H9 (cell line): ENCODE measurements around the gene MYH16. TPM values are rescaled to one million over a fixed set of nuclear protein-coding genes. Genes with fewer than 3 reads are reported as not detected.

ENCODE experiments used
- DNase-seq: peaks from one replicate; pipeline ENCODE4 v3.0.0-alpha.2; 2017
- H2AFZ ChIP-seq: one replicate; pipeline ENCODE4 v1.6.1; 2013; ENCODE audit warnings: mild to moderate bottlenecking, low read length, control low read depth, moderate library complexity
- H2AK5ac ChIP-seq: 2 replicates; pipeline ENCODE4 v1.6.1; 2013; ENCODE audit warnings: low read length, control low read depth, mixed read lengths; ENCODE audit not compliant: insufficient read length
- H2BK120ac ChIP-seq: one replicate; pipeline ENCODE4 v1.6.1; 2013; ENCODE audit warnings: low read depth, mild to moderate bottlenecking, low read length, control low read depth, inconsistent platforms; ENCODE audit not compliant: poor library complexity, severe bottlenecking
- H2BK12ac ChIP-seq: 2 replicates; pipeline ENCODE4 v1.6.1; 2013; ENCODE audit warnings: low read length, control low read depth, mixed read lengths, low read depth; ENCODE audit not compliant: insufficient read length
- H2BK15ac ChIP-seq: 2 replicates; pipeline ENCODE4 v1.6.1; 2013; ENCODE audit warnings: low read depth, low read length, control low read depth
- H2BK20ac ChIP-seq: one replicate; pipeline ENCODE4 v1.6.1; 2013; ENCODE audit warnings: low read depth, mild to moderate bottlenecking, low read length, control low read depth, inconsistent platforms; ENCODE audit not compliant: poor library complexity, severe bottlenecking
- H2BK5ac ChIP-seq: 2 replicates; pipeline ENCODE4 v1.6.1; 2013; ENCODE audit warnings: low read length, control low read depth, mixed read lengths; ENCODE audit not compliant: insufficient read length
- H3K14ac ChIP-seq: 2 replicates; pipeline ENCODE4 v1.6.1; 2013; ENCODE audit warnings: low read length, control low read depth; ENCODE audit not compliant: insufficient read depth
- H3K18ac ChIP-seq: 2 replicates; pipeline ENCODE4 v1.6.1; 2013; ENCODE audit warnings: low read depth, mild to moderate bottlenecking, mixed read lengths, low read length, control low read depth; ENCODE audit not compliant: insufficient read length
- H3K23ac ChIP-seq: 2 replicates; pipeline ENCODE4 v1.6.1; 2013; ENCODE audit warnings: low read length, control low read depth, mixed read lengths, low read depth; ENCODE audit not compliant: insufficient read length
- H3K23me2 ChIP-seq: 2 replicates; pipeline ENCODE4 v1.6.1; 2013; ENCODE audit warnings: low read depth, mild to moderate bottlenecking, mixed read lengths, low read length, control low read depth; ENCODE audit not compliant: insufficient read length, poor library complexity, severe bottlenecking
- H3K27ac ChIP-seq: 2 replicates; pipeline ENCODE4 v1.5.1; 2013; ENCODE audit warnings: low read length, control low read depth, mixed read lengths, low read depth; ENCODE audit not compliant: insufficient read length
- H3K27me3 ChIP-seq: 2 replicates; pipeline ENCODE4 v1.6.1; 2013; ENCODE audit warnings: low read length, control low read depth, inconsistent platforms; ENCODE audit not compliant: insufficient read depth
- H3K4ac ChIP-seq: 2 replicates; pipeline ENCODE4 v1.6.1; 2013; ENCODE audit warnings: low read depth, mild to moderate bottlenecking, control low read depth, inconsistent platforms, low read length, moderate library complexity
- H3K4me1 ChIP-seq: 2 replicates; pipeline ENCODE4 v1.6.1; 2013; ENCODE audit warnings: low read length, control low read depth, inconsistent platforms; ENCODE audit not compliant: insufficient read depth
- H3K4me2 ChIP-seq: 2 replicates; pipeline ENCODE4 v1.6.1; 2013; ENCODE audit warnings: low read length, control low read depth, mixed read lengths; ENCODE audit not compliant: insufficient read length, insufficient read depth
- H3K56ac ChIP-seq: 2 replicates; pipeline ENCODE4 v1.6.1; 2013; ENCODE audit warnings: low read depth, mild to moderate bottlenecking, mixed read lengths, low read length, control low read depth; ENCODE audit not compliant: insufficient read length
- H3K79me1 ChIP-seq: 2 replicates; pipeline ENCODE4 v1.6.1; 2013; ENCODE audit warnings: low read depth, mild to moderate bottlenecking, moderate library complexity, low read length, control low read depth, inconsistent platforms; ENCODE audit not compliant: insufficient read depth, poor library complexity, severe bottlenecking
- H3K79me2 ChIP-seq: 2 replicates; pipeline ENCODE4 v1.6.1; 2013; ENCODE audit warnings: low read length, control low read depth, inconsistent platforms; ENCODE audit not compliant: insufficient read depth
- H3K9ac ChIP-seq: 2 replicates; pipeline ENCODE4 v1.6.1; 2013; ENCODE audit warnings: low read length, control low read depth, mixed read lengths; ENCODE audit not compliant: insufficient read length; ENCODE audit errors: extremely low read depth
- H3K9me3 ChIP-seq: one replicate; pipeline ENCODE4 v1.6.1; 2013; ENCODE audit warnings: low read depth, low read length, inconsistent platforms; ENCODE audit not compliant: control insufficient read depth
- H3T11ph ChIP-seq: one replicate; pipeline ENCODE4 v1.6.1; 2013; ENCODE audit warnings: mild to moderate bottlenecking, low read length, control low read depth, inconsistent platforms
- H4K20me1 ChIP-seq: one replicate; pipeline ENCODE4 v1.6.1; 2013; ENCODE audit not compliant: control insufficient read depth, insufficient read length, insufficient read depth
- H4K5ac ChIP-seq: 2 replicates; pipeline ENCODE4 v1.6.1; 2013; ENCODE audit warnings: low read depth, mild to moderate bottlenecking, mixed read lengths, low read length, control low read depth; ENCODE audit not compliant: insufficient read length
- H4K8ac ChIP-seq: replicated peaks from 2 replicates; pipeline ENCODE4 v1.6.1; 2013; ENCODE audit warnings: low read length, control low read depth, mixed read lengths, low read depth; ENCODE audit not compliant: insufficient read length
- H4K91ac ChIP-seq: 2 replicates; pipeline ENCODE4 v1.6.1; 2013; ENCODE audit warnings: low read depth, mild to moderate bottlenecking, moderate library complexity, mixed read lengths, low read length, control low read depth; ENCODE audit not compliant: insufficient read length
- H3K27ac Mint-ChIP-seq, 3 experiments: 2 replicates in 2 of 3; 3 replicates in 1 of 3; pipeline ENCODE4 v1.8.0; 2020 to 2021; ENCODE audit warnings: mixed read lengths in 3 of 3, mild to moderate bottlenecking in 1 of 3, moderate library complexity in 1 of 3
- H3K27me3 Mint-ChIP-seq: 2 replicates; pipeline ENCODE4 v1.8.0; 2021; ENCODE audit warnings: low read depth, mild to moderate bottlenecking, moderate library complexity, mixed read lengths
- H3K36me3 Mint-ChIP-seq, 3 experiments: 2 replicates in 2 of 3; 3 replicates in 1 of 3; pipeline ENCODE4 v1.8.0; 2020 to 2021; ENCODE audit warnings: low read depth in 3 of 3, mixed read lengths in 3 of 3; ENCODE audit not compliant: insufficient read depth in 1 of 3
- H3K4me1 Mint-ChIP-seq, 2 experiments: 2 replicates each; pipeline ENCODE4 v1.8.0; 2020; ENCODE audit warnings: mixed read lengths in 2 of 2
- H3K4me3 Mint-ChIP-seq, 2 experiments: 2 replicates in 1 of 2; 3 replicates in 1 of 2; pipeline ENCODE4 v1.8.0; 2020 to 2021; ENCODE audit warnings: mild to moderate bottlenecking in 2 of 2, mixed read lengths in 2 of 2, moderate library complexity in 1 of 2
- H3K9me3 Mint-ChIP-seq, 2 experiments: 2 replicates in 1 of 2; 3 replicates in 1 of 2; pipeline ENCODE4 v1.8.0; 2020; ENCODE audit warnings: mild to moderate bottlenecking in 2 of 2, mixed read lengths in 2 of 2, moderate library complexity in 1 of 2
- WGBS: extraction: QIAGEN DNeasy Blood & Tissue Kit; methylation state at CpG from one replicate; pipeline ENCODE4 v1.1.7; 2013; ENCODE audit warnings: missing lambda C conversion rate, low lambda C conversion rate, mixed read lengths; ENCODE audit not compliant: insufficient read length; ENCODE audit errors: extremely low coverage; 5-methylcytosine and 5-hydroxymethylcytosine counted together
- total RNA-seq: library from RNA; stranded (reverse); gene quantifications from 2 replicates; pipeline ENCODE4 v1.2.1, GENCODE V29; 2021
- TF ChIP-seq, protein P1 (sequence below): fragments of 200-600 bp; sonication (generic); conservative IDR thresholded peaks from 3 replicates; pipeline ENCODE4 v1.8.0; 2021; ENCODE audit warnings: antibody characterized with exemption, mild to moderate bottlenecking

Gene MYH16
- total RNA-seq, 1 experiment from 2014 or later: not detected

DNA sequence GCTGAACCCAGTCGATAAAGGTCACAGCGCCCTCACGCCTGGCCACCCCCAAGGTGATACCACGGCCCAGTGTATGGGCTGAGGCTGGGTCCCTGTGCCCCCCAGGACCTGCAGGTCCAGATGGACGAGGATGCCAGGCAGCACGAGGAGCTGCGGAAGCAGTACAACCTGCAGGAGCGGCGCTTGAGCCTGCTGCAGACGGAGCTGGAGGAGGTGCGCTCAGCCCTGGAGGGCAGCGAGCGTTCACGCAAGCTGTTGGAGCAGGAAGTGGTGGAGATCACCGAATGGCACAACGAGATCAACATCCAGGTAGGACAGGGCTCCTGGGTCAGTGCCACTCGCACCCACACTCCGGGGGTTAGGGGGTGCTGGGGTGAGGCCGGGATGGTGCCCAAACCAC is 28.9 kb downstream of the MYH16 start:
- no peaks in the 10 kb centered on the region for H3K4me1 ChIP-seq
- no peak overlapping the region for H3K4me3 Mint-ChIP-seq
- no peak overlapping the region for H4K91ac ChIP-seq
- WGBS: no CpG with 5 or more reads among the region's 19 CpGs
- H3K23ac ChIP-seq: no peak overlapping the region
- H3K27ac Mint-ChIP-seq: no peak overlapping the region
- no peak overlapping the region for H3K18ac ChIP-seq
- H3T11ph ChIP-seq: no peak overlapping the region
- no peaks in the 10 kb centered on the region for H4K20me1 ChIP-seq
- H3K14ac ChIP-seq: peak overlapping the region; percentile 63; the same call in 1 of the 2 replicates
- H3K27me3 ChIP-seq: no peaks in the 10 kb centered on the region
- H2BK120ac ChIP-seq: no peak overlapping the region
- no peaks in the 10 kb centered on the region for H3K79me2 ChIP-seq
- no peak overlapping the region for H2BK5ac ChIP-seq
- H2BK12ac ChIP-seq: no peak overlapping the region
- no peak for DNase-seq
- H3K36me3 Mint-ChIP-seq: no peaks in the 10 kb centered on the region
- no peak overlapping the region for H4K8ac ChIP-seq
- no peak overlapping the region for H2AK5ac ChIP-seq
- no peaks in the 10 kb centered on the region for H3K4me1 Mint-ChIP-seq
- peaks cover under 1% of the 10 kb centered on the region for H3K23me2 ChIP-seq
- no peak overlapping the region for H3K56ac ChIP-seq
- H3K9ac ChIP-seq: no peak overlapping the region
- no peak overlapping the region for H3K4ac ChIP-seq
- no peaks in the 10 kb centered on the region; the same call in none of the 2 replicates for H3K27me3 Mint-ChIP-seq
- H2BK20ac ChIP-seq: no peak overlapping the region
- H2BK15ac ChIP-seq: no peak overlapping the region
- H3K79me1 ChIP-seq: no peaks in the 10 kb centered on the region
- H3K27ac ChIP-seq: no peak overlapping the region
- H3K4me2 ChIP-seq: no peak overlapping the region
- no peaks in the 10 kb centered on the region for H3K9me3 Mint-ChIP-seq
- no peaks in the 10 kb centered on the region for H3K9me3 ChIP-seq
- no peak overlapping the region for H2AFZ ChIP-seq
- TF ChIP-seq, protein P1, sequence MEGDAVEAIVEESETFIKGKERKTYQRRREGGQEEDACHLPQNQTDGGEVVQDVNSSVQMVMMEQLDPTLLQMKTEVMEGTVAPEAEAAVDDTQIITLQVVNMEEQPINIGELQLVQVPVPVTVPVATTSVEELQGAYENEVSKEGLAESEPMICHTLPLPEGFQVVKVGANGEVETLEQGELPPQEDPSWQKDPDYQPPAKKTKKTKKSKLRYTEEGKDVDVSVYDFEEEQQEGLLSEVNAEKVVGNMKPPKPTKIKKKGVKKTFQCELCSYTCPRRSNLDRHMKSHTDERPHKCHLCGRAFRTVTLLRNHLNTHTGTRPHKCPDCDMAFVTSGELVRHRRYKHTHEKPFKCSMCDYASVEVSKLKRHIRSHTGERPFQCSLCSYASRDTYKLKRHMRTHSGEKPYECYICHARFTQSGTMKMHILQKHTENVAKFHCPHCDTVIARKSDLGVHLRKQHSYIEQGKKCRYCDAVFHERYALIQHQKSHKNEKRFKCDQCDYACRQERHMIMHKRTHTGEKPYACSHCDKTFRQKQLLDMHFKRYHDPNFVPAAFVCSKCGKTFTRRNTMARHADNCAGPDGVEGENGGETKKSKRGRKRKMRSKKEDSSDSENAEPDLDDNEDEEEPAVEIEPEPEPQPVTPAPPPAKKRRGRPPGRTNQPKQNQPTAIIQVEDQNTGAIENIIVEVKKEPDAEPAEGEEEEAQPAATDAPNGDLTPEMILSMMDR: no peak
- no peak overlapping the region for H4K5ac ChIP-seq
